Activated CD4-positive, alpha-beta T cell treated with anti-CD3 and anti-CD28 coated beads, Interleukin-2, amount 50 U/mL, for 24 hours (primary cell): ENCODE measurements around the gene C14orf119.

Source experiments
- DNase-seq, 2 donors: peaks; one replicate each; pipeline ENCODE4 v3.0.0-alpha.2; 2020; ENCODE audit warnings: low read depth in 1 of 2, low spot score in 1 of 2

Gene C14orf119

DNA sequence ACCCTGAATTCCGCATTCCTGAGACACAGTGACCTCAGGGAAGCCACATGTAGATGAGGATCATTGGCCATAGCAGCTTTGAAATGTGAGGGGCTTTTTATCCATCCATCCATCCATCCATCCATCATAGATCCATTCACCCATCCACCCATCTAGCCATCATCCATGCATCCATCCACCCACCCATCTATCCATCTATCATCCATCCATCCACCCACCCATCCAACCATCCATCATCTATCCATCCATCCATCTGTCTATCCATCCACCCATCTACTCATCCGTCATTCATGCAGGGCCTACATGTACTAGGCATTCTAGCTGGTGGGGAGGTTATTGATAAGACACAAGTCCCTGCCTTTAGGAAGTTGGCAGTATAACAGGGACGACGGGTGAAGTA, 51.7 kb downstream of the C14orf119 start:
- DNase-seq = no peak

DNA sequence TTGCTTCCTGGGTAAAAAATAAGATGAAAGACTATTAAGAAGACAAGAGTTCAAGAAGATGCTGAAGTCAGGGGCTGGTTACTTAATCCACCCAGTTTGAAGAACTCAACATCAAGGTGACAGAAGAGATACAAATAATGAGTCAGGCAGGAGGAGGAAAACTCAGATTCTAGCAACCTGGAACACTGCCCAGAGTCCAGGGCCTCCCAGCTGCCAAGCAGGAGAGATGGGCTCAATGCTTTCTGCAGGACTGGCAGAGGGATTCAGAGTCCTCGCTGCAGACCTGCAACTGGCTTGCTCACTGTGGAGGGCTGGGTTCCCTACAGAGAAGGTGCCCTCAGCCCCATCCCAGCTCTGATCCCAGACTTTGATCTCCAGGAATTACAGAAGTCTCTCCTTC, 52.4 kb downstream of the C14orf119 start:
- no peak for DNase-seq

DNA sequence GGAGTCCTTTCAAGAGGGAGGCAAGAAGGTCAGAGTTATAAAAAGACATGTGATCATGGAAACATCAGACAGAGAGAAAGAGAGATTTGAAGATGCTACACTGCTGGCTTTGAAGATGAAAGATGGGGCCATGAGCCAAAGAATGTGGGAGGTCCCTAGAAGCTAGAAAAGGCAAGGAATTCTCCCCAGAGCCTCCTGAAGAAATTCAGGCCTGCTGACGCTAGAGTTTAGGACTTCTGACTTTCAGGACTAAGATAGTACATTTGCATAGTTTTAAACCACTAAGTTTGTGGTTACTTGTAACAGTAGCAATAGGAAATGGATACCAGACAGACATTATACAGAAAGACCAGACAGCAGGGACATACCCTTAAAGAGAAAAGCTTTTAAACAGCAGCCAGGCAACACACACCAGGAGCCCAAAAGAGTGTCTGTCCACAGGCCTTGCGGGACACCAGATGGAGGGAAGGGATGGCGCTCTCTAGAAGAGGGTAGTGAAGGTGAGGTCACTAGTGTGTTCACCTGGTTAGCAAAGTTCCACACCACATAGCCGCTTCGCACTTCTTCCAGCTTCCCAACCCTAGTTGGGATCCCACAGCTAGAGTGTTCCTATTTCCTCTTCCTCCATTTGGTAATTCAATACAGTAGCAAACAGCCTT, 53.4 kb downstream of the C14orf119 start:
- DNase-seq = no peak

DNA sequence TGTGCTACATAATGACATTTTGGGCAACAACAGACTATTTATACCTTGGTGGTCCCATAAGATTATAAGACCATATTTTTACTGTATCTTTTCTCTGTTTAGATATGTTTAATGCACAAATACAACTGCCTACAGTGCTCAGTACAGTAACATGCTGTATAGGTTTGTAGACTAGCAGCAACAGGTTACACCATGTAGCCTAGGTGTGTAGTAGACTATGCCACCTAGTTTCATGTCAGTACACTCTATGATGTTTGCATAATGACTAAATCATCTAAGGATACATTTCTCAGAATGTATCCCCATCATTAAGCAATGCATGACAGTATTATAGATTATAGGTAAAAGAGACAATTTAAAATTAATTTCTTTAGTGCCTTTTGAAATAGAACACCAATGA, 54.4 kb downstream of the C14orf119 start:
- DNase-seq = no peak
